ENCODE data around the gene RCVRN. TPM values are rescaled to one million over a fixed set of nuclear protein-coding genes. Genes with fewer than 3 reads are reported as not detected.
A peak's percentile ranks its signal among the peaks of the same experiment; 100 is the strongest.
"Not testable (repeated sequence)": the region's sequence is repeated elsewhere in the genome, so short reads cannot be mapped to it uniquely, and the experiment has no call there.

Gene RCVRN
- total RNA-seq, 1 donor from 2014 or later = not detected

- no peaks in the 10 kb centered on the region for H3K36me3 Mint-ChIP-seq (ENCODE audit: insufficient read depth)
- TF ChIP-seq, protein P1, sequence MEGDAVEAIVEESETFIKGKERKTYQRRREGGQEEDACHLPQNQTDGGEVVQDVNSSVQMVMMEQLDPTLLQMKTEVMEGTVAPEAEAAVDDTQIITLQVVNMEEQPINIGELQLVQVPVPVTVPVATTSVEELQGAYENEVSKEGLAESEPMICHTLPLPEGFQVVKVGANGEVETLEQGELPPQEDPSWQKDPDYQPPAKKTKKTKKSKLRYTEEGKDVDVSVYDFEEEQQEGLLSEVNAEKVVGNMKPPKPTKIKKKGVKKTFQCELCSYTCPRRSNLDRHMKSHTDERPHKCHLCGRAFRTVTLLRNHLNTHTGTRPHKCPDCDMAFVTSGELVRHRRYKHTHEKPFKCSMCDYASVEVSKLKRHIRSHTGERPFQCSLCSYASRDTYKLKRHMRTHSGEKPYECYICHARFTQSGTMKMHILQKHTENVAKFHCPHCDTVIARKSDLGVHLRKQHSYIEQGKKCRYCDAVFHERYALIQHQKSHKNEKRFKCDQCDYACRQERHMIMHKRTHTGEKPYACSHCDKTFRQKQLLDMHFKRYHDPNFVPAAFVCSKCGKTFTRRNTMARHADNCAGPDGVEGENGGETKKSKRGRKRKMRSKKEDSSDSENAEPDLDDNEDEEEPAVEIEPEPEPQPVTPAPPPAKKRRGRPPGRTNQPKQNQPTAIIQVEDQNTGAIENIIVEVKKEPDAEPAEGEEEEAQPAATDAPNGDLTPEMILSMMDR (IDR thresholded peaks at IDR 0.05; ENCODE audit: unreplicated experiment) = no peak
- DNase-seq (ENCODE audit: low spot score, unreplicated experiment) = no peak
- no peak overlapping the region for H3K4me3 Mint-ChIP-seq (ENCODE audit: low read depth)
- no peak overlapping the region for H3K27ac Mint-ChIP-seq
- H3K4me1 Mint-ChIP-seq (ENCODE audit: low read depth) = peaks cover 1% of the 10 kb centered on the region
- no peaks in the 10 kb centered on the region for H3K9me3 Mint-ChIP-seq (ENCODE audit: low read depth)
- peaks cover 11% of the 10 kb centered on the region for H3K27me3 Mint-ChIP-seq
These were observed 20.4 kb upstream of the RCVRN start for GRCh38 chr17:9925457-9925856.

GRCh38 chr17:9924735-9925191 lies 19.7 kb upstream of the RCVRN start:
- no peak overlapping the region for H3K4me3 Mint-ChIP-seq (ENCODE audit: low read depth)

DNA sequence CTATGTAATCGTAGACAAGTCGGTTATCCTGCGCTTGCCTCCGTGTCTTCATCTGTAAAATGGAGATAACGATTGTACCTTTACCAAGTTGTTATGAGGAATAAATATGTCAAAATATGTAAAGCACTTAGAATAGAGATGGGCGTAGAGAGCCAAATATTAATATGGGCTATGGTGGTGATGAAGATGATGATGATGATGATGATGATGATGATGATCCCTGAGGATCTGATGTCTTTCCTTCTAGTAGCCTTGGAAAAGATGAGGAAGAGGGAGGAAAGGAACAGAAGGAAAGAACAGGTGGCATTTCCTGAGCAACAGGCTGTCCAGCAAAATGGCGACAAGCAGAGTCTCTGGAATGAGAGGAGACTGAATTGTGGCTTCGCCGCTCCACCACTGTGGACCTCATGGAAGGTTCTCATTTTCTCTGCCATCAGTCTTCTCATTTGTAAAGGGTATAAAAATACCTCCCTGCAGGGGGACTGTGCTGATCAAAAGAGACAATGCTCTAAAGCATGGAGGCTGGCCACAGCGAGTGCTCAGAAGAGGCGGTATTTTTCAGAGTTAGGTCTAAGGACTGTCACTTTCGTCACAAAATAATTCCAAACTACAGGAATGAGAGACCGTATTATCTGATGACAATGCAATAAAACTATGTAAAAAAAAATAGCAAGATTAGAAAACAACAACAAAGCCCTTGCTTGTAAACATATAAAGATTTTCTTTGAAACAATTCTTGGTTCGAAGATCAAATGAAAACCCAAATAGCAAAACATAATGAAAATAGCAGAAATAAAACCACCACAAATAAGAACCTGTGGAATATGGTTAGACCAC lies 17.2 kb upstream of the RCVRN start:
- H3K27ac Mint-ChIP-seq = no peak overlapping the region
- H3K4me3 Mint-ChIP-seq (ENCODE audit: low read depth) = no peak overlapping the region
- H3K36me3 Mint-ChIP-seq (ENCODE audit: insufficient read depth) = no peaks in the 10 kb centered on the region
- DNase-seq (ENCODE audit: low spot score, unreplicated experiment) = no peak
- H3K27me3 Mint-ChIP-seq = no peaks in the 10 kb centered on the region
- H3K4me1 Mint-ChIP-seq (ENCODE audit: low read depth) = no peaks in the 10 kb centered on the region
- TF ChIP-seq, protein P1 (IDR thresholded peaks at IDR 0.05; ENCODE audit: unreplicated experiment) = no peak
- H3K9me3 Mint-ChIP-seq (ENCODE audit: low read depth) = no peaks in the 10 kb centered on the region

More at GRCh38 chr17:9924735-9925191, 19.7 kb upstream of the RCVRN start:
- Mint-ChIP-seq H3K9me3 (ENCODE audit: low read depth) (no peaks in the 10 kb centered on the region), H3K27ac (no peak overlapping the region), H3K36me3 (ENCODE audit: insufficient read depth) (no peaks in the 10 kb centered on the region), H3K4me1 (ENCODE audit: low read depth) (peaks cover 1% of the 10 kb centered on the region), H3K27me3 (peaks cover 4% of the 10 kb centered on the region)
- TF ChIP-seq, protein P1 (IDR thresholded peaks at IDR 0.05; ENCODE audit: unreplicated experiment) = peak; percentile 85
- DNase-seq (ENCODE audit: low spot score, unreplicated experiment) = no peak

GRCh38 chr17:9921216-9921615 lies 16.1 kb upstream of the RCVRN start:
- H3K4me3 Mint-ChIP-seq (ENCODE audit: low read depth); H3K36me3 Mint-ChIP-seq (ENCODE audit: insufficient read depth): not testable (repeated sequence)

DNA sequence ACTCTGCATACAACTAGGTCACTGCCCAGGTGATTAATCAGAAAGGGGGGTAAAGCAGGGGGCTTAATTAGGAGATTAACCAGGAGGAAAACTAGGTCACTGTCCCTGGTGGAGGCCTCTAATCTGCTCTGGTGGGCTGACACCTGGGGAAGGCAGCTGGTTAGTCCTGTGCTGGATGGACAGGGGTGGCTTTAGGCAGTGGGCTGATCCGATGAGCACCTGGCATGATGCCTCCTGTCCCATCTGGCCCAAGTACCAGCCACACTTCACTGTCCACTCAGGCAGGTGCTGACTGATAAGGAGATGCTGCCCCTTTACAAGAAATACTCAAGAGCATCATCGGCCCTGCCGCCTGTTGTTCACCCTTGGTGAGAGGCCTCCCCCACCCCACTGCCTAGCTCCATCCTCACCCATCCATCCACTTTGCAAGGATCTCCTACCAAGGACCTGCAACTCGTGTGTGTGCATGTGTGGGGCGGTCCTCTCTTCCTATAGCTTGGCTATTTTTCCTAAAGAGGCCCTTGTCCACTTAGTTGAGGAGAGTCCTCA lies 13.8 kb upstream of the RCVRN start:
- H3K4me3 Mint-ChIP-seq (ENCODE audit: low read depth) = no peak overlapping the region
- H3K9me3 Mint-ChIP-seq (ENCODE audit: low read depth) = peaks cover 3% of the 10 kb centered on the region
- no peaks in the 10 kb centered on the region for H3K27me3 Mint-ChIP-seq
- peak overlapping the region; percentile 45 for H3K27ac Mint-ChIP-seq
- DNase-seq (ENCODE audit: low spot score, unreplicated experiment) = no peak
- H3K36me3 Mint-ChIP-seq (ENCODE audit: insufficient read depth) = no peaks in the 10 kb centered on the region
- TF ChIP-seq, protein P1 (IDR thresholded peaks at IDR 0.05; ENCODE audit: unreplicated experiment) = no peak
- H3K4me1 Mint-ChIP-seq (ENCODE audit: low read depth) = no peaks in the 10 kb centered on the region

More at GRCh38 chr17:9921216-9921615, 16.1 kb upstream of the RCVRN start:
- not testable (repeated sequence) for DNase-seq (ENCODE audit: low spot score, unreplicated experiment); H3K27me3 Mint-ChIP-seq; H3K9me3 Mint-ChIP-seq (ENCODE audit: low read depth); H3K4me1 Mint-ChIP-seq (ENCODE audit: low read depth); H3K27ac Mint-ChIP-seq
